ENCODE results near the gene NEBL.

DNA sequence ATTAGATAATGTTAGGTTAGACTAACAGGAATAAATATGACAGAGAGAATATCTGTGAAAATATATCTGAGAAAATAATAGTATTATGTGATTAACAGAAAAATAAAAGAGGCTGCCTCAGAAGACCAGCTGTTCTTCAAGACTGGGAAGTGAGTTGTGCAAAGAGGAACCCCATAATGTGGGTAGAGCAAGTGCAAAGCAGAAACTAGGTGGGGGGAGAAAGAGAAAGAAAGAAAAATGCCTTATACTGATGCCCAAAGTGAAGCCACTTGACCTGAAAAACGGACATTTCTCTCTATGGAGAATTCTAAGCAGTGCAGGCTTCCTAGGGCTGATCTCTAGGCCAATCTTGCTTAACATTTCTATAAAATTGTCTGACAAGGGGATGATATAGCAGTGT lies 3.8 kb downstream of the NEBL start:
- TF ChIP-seq, protein P1, sequence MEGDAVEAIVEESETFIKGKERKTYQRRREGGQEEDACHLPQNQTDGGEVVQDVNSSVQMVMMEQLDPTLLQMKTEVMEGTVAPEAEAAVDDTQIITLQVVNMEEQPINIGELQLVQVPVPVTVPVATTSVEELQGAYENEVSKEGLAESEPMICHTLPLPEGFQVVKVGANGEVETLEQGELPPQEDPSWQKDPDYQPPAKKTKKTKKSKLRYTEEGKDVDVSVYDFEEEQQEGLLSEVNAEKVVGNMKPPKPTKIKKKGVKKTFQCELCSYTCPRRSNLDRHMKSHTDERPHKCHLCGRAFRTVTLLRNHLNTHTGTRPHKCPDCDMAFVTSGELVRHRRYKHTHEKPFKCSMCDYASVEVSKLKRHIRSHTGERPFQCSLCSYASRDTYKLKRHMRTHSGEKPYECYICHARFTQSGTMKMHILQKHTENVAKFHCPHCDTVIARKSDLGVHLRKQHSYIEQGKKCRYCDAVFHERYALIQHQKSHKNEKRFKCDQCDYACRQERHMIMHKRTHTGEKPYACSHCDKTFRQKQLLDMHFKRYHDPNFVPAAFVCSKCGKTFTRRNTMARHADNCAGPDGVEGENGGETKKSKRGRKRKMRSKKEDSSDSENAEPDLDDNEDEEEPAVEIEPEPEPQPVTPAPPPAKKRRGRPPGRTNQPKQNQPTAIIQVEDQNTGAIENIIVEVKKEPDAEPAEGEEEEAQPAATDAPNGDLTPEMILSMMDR (IDR thresholded peaks at IDR 0.05): no peak
- no peak for TF ChIP-seq POLR2A (IDR thresholded peaks at IDR 0.05)
